Heart left ventricle (tissue), 16 donors: ENCODE measurements around the gene SLC22A23. TPM values are rescaled to one million over a fixed set of nuclear protein-coding genes. Genes with fewer than 3 reads are reported as not detected.

ENCODE experiments used
- ATAC-seq, 4 donors: fragments of 200-7000 bp; cut with Tn5 transposase; one replicate each; pipeline ENCODE4 v1.9.1; 2020 to 2022; ENCODE audit warnings: moderate library complexity in 4 of 4, mild to moderate bottlenecking in 3 of 4, moderate number of reproducible peaks in 1 of 4
- DNase-seq, 5 donors: peaks; one replicate each; pipeline ENCODE4 v3.0.0-alpha.2; 2020
- H3K27ac ChIP-seq, 12 donors: fragments of 200-600 bp; sonication (generic) in 4 of 12; one replicate each; pipeline versions ENCODE4 v1.5.0 to v1.8.0; 2016 to 2022; ENCODE audit warnings: mild to moderate bottlenecking in 2 of 12
- H3K27me3 ChIP-seq, 9 donors: fragments of 200-600 bp; sonication (generic) in 2 of 9; one replicate each; pipeline versions ENCODE4 v1.5.1 to v1.8.0; 2016 to 2022; ENCODE audit warnings: mild to moderate bottlenecking in 3 of 9
- H3K36me3 ChIP-seq, 9 donors: fragments of 200-600 bp; sonication (generic) in 2 of 9; one replicate each; pipeline versions ENCODE4 v1.5.0 to v1.8.0; 2018 to 2022; ENCODE audit warnings: mild to moderate bottlenecking in 2 of 9
- H3K4me1 ChIP-seq, 12 donors: fragments of 200-600 bp; sonication (generic) in 4 of 12; one replicate each; pipeline versions ENCODE4 v1.5.0 to v1.8.0; 2016 to 2022; ENCODE audit warnings: mild to moderate bottlenecking in 3 of 12
- H3K4me3 ChIP-seq, 12 donors: fragments of 200-600 bp; sonication (generic) in 4 of 12; one replicate each; pipeline versions ENCODE4 v1.5.0 to v1.8.0; 2017 to 2022; ENCODE audit warnings: mild to moderate bottlenecking in 9 of 12, moderate library complexity in 4 of 12
- H3K9me3 ChIP-seq, 12 donors: fragments of 200-600 bp; sonication (generic) in 4 of 12; one replicate each; pipeline versions ENCODE4 v1.5.0 to v1.8.0; 2016 to 2022; ENCODE audit warnings: mild to moderate bottlenecking in 1 of 12
- POLR2A ChIP-seq, 2 donors: fragments of 450-650 bp; IDR thresholded peaks; one replicate each; pipeline ENCODE4 v1.6.1; 2017; ENCODE audit warnings: antibody characterized with exemption in 2 of 2, mild to moderate bottlenecking in 2 of 2, moderate library complexity in 2 of 2
- WGBS, 4 donors: extraction: QIAGEN DNeasy Blood & Tissue Kit in 2 of 4; methylation state at CpG; one replicate each; pipeline versions ENCODE4 v1.1.5 to v1.1.7; 2013 to 2018; 5-methylcytosine and 5-hydroxymethylcytosine counted together
- intact Hi-C, 10 donors: fragments of 100-400 bp; cut with DNase I; formaldehyde crosslinking; loops; one replicate each; pipeline versions ENCODE4 v1.11.1 to v1.14.2; 2022
- long read RNA-seq, 3 donors: library from polyadenylated mRNA; unstranded; transcript quantifications; one replicate each; pipeline ENCODE4 v2.0.0, GENCODE V29; 2020 to 2021
- polyA plus RNA-seq, 2 donors: library from polyadenylated mRNA; stranded (reverse); fragments of 200-250 nt; gene quantifications; one replicate each; pipeline ENCODE4 v1.2.3, GENCODE V29; 2013
- total RNA-seq, 9 donors: library from RNA; depleted of rRNA in 2 of 9; stranded (reverse); fragments of >200 nt in 2 of 9; fragmentation: NEBNext Ultra II Directional in 3 of 9; extraction: Animal tissue kit (Norgen Biotek cat#: 25700) in 3 of 9; gene quantifications; one replicate each; pipeline versions ENCODE4 v1.1.0 to v1.2.4, GENCODE V29; 2016 to 2023
- TF ChIP-seq, protein P1 (sequence below), 12 donors: fragments of 200-600 bp; sonication (generic) in 4 of 12; IDR thresholded peaks; one replicate each; pipeline versions ENCODE4 v1.5.0 to v1.8.0; 2018 to 2022; ENCODE audit warnings: antibody characterized with exemption in 12 of 12, mild to moderate bottlenecking in 5 of 12
- donor health status: ischemic (EF 13 %, LVEDD 7.1; RV severe dilation, severe dysfunction).
- donor health status: healthy with polysubstance abuse.
- donor health status: DM: no; HTN: yes; CAD: no.
- donor health status: DM: no; HTN: no; CAD: no.
- donor health status: ischemic (EF 25% LVEDD 6.9; RV normal size, moderate dysfunction).
- donor health status: ischemic (EF 25% LVEDD 5.7; RV mildly dilated, moderate dysfunction).
- donor health status: healthy.
- donor health status: DM: yes; HTN: yes; CAD: no.
- donor health status: ischemic (EF 35%, LVEDD 5.7; RV mildly dilated, moderate dysfunction).
- donor health status: nonischemic (EF 11% LVEDD 7.7; RV severe dilation, severe dysfunction).
- donor health status: DM: yes; HTN: yes; CAD: no.
- donor health status: PGD.
- donor health status: ischemic (EF 29% LVEDD 5.4; RV normal size, mild dysfunction).
- donor health status: nonischemic (EF 23%, LVEDD 6.1; RV moderate dilation, normal function).

The SLC22A23 gene, protein sequence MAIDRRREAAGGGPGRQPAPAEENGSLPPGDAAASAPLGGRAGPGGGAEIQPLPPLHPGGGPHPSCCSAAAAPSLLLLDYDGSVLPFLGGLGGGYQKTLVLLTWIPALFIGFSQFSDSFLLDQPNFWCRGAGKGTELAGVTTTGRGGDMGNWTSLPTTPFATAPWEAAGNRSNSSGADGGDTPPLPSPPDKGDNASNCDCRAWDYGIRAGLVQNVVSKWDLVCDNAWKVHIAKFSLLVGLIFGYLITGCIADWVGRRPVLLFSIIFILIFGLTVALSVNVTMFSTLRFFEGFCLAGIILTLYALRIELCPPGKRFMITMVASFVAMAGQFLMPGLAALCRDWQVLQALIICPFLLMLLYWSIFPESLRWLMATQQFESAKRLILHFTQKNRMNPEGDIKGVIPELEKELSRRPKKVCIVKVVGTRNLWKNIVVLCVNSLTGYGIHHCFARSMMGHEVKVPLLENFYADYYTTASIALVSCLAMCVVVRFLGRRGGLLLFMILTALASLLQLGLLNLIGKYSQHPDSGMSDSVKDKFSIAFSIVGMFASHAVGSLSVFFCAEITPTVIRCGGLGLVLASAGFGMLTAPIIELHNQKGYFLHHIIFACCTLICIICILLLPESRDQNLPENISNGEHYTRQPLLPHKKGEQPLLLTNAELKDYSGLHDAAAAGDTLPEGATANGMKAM
- total RNA-seq (10 to 100 TPM in 1 of 9 donors, 1 to 10 TPM in 8; 4.4 to 12.4 (median 5.2) TPM), polyA plus RNA-seq (1 to 10 TPM; 2.9 to 3.7 TPM)
- long read RNA-seq, donor 1, partial matches to known transcripts: 2 of 13 reads
- long read RNA-seq, donor 1, other reads (novel, unspliced or antisense): 10 of 13 reads
- long read RNA-seq, donor 2, partial matches to known transcripts: 2 of 63 reads
- long read RNA-seq, donor 2, other reads (novel, unspliced or antisense): 61 of 63 reads
- long read RNA-seq, donor 3, partial matches to known transcripts: 0 of 10 reads
- long read RNA-seq, donor 3, other reads (novel, unspliced or antisense): 8 of 10 reads

DNA sequence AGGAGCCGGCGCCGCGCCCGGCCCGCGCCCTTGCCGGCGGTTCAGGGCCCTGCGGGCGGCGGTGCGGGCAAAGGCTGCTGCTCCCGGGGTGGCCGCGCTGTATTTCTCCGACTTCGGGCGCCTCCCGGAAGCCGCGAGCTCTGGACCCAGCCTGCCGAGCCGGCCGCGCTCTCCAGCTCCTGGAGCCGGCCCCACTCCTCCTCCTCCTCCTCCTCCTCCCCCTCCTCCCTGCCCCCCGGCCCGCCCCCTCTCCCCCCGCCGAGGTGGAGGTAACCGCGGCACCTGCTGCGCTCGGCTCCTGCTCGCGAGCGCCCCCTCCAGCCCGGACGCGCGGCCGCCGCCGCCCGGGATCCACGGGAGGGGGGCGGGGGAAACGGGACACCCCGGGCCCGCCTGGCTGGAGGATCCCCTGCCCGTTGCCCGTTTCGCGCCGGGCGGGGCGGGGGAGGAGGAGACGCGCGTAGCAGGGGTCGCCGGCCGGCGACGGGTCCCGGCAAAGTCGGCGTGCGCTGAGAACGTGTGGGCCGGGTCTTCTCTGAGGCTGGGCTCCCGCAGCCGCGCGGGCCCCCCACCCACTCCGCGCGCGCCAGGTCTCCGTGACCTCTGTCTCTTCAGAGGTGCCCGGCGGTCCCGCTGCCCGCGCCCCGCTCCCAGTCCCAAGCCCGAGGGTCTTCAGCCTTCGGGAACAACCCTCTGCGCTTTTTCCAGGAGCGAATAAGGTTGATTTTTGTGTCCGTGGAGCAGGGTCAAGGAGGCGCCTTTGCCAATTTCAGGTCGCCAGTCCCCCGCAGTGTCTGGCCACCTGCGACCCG is at the start of gene SLC22A23:
SLC22A23 (minus strand) TSS at position 153 of the 812 bp plus-strand sequence. CDS start 491 bp downstream, outside the sequence.
- ATAC-seq (peak; percentile 41 to 90 (median 80)), DNase-seq (peak; percentile 62 to 76 (median 71))
- Histone ChIP-seq H3K4me1 (peaks cover 0 to 41% (median 29%) of the 10 kb centered on the region in 12 donors), H3K9me3 (no peaks in the 10 kb centered on the region), H3K36me3 (no peaks in the 10 kb centered on the region), H3K27me3 (peaks cover 0 to 60% (median 3%) of the 10 kb centered on the region in 9 donors), H3K4me3 (peak within 1 kb of the TSS; percentile 54 to 84 (median 64)), H3K27ac (peak within 1 kb of the TSS in 10 of 12 donors; percentile 1 to 82 (median 60))
- intact Hi-C loops: loop anchor here in 9 of 10 donors (5.0 to 10.0 kb wide), 6 partner anchors 162 to 278 kb away; no protein-coding TSS in a partner anchor
- 0 to 2% (median 1%) methylated on average over 23 to 96 of the region's 97 CpGs for WGBS, 4 donors
- no peak for TF ChIP-seq POLR2A (IDR thresholded peaks at IDR 0.05)
- TF ChIP-seq, protein P1, sequence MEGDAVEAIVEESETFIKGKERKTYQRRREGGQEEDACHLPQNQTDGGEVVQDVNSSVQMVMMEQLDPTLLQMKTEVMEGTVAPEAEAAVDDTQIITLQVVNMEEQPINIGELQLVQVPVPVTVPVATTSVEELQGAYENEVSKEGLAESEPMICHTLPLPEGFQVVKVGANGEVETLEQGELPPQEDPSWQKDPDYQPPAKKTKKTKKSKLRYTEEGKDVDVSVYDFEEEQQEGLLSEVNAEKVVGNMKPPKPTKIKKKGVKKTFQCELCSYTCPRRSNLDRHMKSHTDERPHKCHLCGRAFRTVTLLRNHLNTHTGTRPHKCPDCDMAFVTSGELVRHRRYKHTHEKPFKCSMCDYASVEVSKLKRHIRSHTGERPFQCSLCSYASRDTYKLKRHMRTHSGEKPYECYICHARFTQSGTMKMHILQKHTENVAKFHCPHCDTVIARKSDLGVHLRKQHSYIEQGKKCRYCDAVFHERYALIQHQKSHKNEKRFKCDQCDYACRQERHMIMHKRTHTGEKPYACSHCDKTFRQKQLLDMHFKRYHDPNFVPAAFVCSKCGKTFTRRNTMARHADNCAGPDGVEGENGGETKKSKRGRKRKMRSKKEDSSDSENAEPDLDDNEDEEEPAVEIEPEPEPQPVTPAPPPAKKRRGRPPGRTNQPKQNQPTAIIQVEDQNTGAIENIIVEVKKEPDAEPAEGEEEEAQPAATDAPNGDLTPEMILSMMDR (IDR thresholded peaks at IDR 0.05): peak; percentile 48 to 89 (median 74)

DNA sequence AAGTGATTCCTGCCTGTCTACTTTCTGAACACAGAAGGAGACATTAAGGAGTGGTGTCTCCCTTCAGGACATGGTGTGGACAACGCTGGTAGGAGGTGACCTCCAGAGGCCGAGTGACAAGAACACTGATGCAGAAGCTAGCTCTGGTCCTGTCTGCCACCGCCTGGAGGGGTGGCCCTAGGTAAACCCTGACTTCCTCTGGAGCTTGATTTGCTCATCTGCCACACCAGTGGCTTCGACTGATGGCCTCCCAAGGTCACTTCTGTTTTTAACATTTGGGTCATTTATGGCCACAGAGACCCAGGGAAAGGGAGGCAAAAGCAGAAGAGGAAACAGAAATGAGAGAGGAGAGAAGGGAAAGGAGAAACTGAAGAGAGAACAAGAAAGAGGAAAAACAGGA is 49.4 kb upstream of the SLC22A23 start:
- intact Hi-C loops: no loop called here
- peak in 1 of 5 donors; percentile 35 for DNase-seq
- WGBS, 4 donors: 50 to 64% (median 56%) methylated on average over 4 of the region's 4 CpGs
- TF ChIP-seq, protein P1 (IDR thresholded peaks at IDR 0.05): no peak
- no peak for TF ChIP-seq POLR2A (IDR thresholded peaks at IDR 0.05)
- H3K36me3 ChIP-seq: no peaks in the 10 kb centered on the region
- H3K4me3 ChIP-seq: no peak overlapping the region
- ATAC-seq: peak in 3 of 4 donors; percentile 26 to 46 (median 42)
- no peaks in the 10 kb centered on the region for H3K9me3 ChIP-seq
- H3K4me1 ChIP-seq: peaks cover 0 to 25% (median 0%) of the 10 kb centered on the region in 12 donors
- peak overlapping the region in 1 of 12 donors; percentile 25 for H3K27ac ChIP-seq
- no peaks in the 10 kb centered on the region for H3K27me3 ChIP-seq

DNA sequence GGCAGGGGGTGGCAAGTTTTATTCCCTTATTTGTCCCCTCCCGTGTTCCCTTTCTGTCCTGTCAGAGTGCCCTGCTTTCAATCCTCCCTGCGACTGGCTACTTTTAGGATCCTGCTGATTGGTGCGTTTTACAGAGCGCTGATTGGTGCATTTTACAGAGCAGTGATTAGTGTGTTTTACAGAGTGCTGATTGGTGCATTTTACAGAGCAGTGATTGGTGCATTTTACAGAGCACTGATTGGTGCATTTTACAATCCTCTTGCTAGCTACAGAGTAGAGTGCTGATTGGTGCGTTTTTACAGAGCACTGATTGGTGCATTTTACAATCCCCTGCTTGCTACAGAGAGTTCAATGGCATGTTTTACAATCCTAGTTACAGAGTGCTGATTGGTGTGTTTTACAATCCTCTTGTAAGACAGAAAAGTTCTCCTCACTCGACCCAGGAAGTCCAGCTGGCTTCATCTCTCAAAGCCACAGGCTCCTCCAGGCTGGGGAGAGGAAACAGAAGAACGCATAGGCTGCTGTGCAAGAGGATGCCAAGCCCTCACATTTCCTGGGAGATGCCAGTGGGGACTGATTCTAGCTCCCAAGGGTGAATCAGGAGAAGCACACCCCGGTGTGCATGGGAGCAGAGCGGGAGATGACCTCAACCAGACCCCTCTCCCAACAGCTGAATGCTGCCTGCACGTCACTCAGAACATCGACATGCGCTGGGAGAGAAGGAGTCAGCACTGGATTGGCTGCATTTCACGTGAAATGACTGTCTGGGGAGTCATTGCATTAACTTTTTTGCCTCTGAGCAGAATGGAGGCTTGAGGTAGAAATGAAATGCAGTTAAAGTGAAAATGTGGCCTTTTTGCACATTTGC is 48.3 kb upstream of the SLC22A23 start:
- intact Hi-C loops: no loop called here
- no peak for TF ChIP-seq POLR2A (IDR thresholded peaks at IDR 0.05)
- TF ChIP-seq, protein P1 (IDR thresholded peaks at IDR 0.05): no peak
- ATAC-seq (peak in 1 of 4 donors; percentile 39), DNase-seq (peak in 1 of 5 donors; percentile 41)
- Histone ChIP-seq H3K9me3 (no peaks in the 10 kb centered on the region), H3K27ac (no peak overlapping the region), H3K27me3 (no peaks in the 10 kb centered on the region), H3K36me3 (no peaks in the 10 kb centered on the region), H3K4me1 (peaks cover 0 to 25% (median 0%) of the 10 kb centered on the region in 12 donors), H3K4me3 (no peak overlapping the region)
- 79 to 84% (median 83%) methylated on average over 12 to 13 of the region's 13 CpGs for WGBS, 4 donors
